Hepatocyte (in vitro differentiated cells): Measurements from ENCODE around the gene GOLGA8A.
"Not testable (repeated sequence)": the region's sequence is repeated elsewhere in the genome, so short reads cannot be mapped to it uniquely, and the experiment has no call there.

ENCODE experiments used
- CTCF ChIP-seq: fragments of 200-600 bp; sonication (generic); IDR thresholded peaks from 2 replicates; pipeline ENCODE4 v1.5.1; 2016; ENCODE audit warnings: antibody characterized with exemption, mild to moderate bottlenecking; ENCODE audit not compliant: poor library complexity
- EZH2 ChIP-seq: fragments of 200-600 bp; sonication (generic); IDR thresholded peaks from 2 replicates; pipeline ENCODE4 v1.6.1; 2016; ENCODE audit warnings: antibody characterized with exemption, mild to moderate bottlenecking, borderline replicate concordance
- EZH2phosphoT487 ChIP-seq: fragments of 200-600 bp; sonication (generic); IDR thresholded peaks from one replicate; pipeline ENCODE4 v1.6.1; 2018; ENCODE audit warnings: antibody characterized with exemption, mild to moderate bottlenecking, low read depth, moderate library complexity; ENCODE audit not compliant: unreplicated experiment, severe bottlenecking

GRCh38 chr15:34423425-34424090 lies 14.1 kb downstream of the GOLGA8A start:
- not testable (repeated sequence) for TF ChIP-seq CTCF, EZH2phosphoT487, EZH2
